SK-N-SH (cell line): ENCODE measurements around the gene RNF150. TPM values are rescaled to one million over a fixed set of nuclear protein-coding genes. Genes with fewer than 3 reads are reported as not detected.
A peak's percentile ranks its signal among the peaks of the same experiment; 100 is the strongest.

Experiments used
- CTCF ChIA-PET: fragments of 300-600, 350-600 bp; formaldehyde crosslinking; extraction: SDS; loops from one replicate; lab custom pipeline; 2021; lab: Yijun Ruan, JAX
- POLR2A ChIA-PET: fragments of 350-600 bp; sonication (Branson Sonifier 250); formaldehyde crosslinking; extraction: SDS; loops from one replicate; lab custom pipeline; 2020; ENCODE audit warnings: antibody characterized with exemption, inconsistent platforms; lab: Yijun Ruan, JAX
- DNase-seq: peaks from one replicate; pipeline ENCODE4 v3.0.0; 2012
- H2AFZ ChIP-seq: fragments of 200-600 bp; sonication (generic); 2 replicates; pipeline ENCODE4 v1.8.1; 2016; ENCODE audit warnings: antibody characterized with exemption, mild to moderate bottlenecking, low read depth
- H3F3A ChIP-seq: fragments of 200-600 bp; sonication (generic); replicated peaks from 2 replicates; pipeline ENCODE3; 2016; ENCODE audit warnings: antibody characterized with exemption, mild to moderate bottlenecking; ENCODE audit not compliant: insufficient read depth
- H3K27ac ChIP-seq, 2 experiments: fragments of 200-500 bp in 1 of 2; fragments of 200-600 bp in 1 of 2; sonication (Bioruptor generic) in 1 of 2; sonication (generic), shearing (Covaris generic) in 1 of 2; 2 replicates each; pipeline versions ENCODE4 v1.5.1 to v1.6.1; 2014 to 2016; ENCODE audit warnings: low read depth in 2 of 2, inconsistent platforms in 1 of 2, low read length in 1 of 2, mild to moderate bottlenecking in 1 of 2, mixed read lengths in 1 of 2
- H3K27me3 ChIP-seq: fragments of 200-600 bp; sonication (generic), shearing (Covaris generic); 2 replicates; pipeline ENCODE4 v1.6.1; 2016; ENCODE audit warnings: mixed run types; ENCODE audit not compliant: insufficient read depth
- H3K36me3 ChIP-seq, 2 experiments: fragments of 200-500 bp in 1 of 2; fragments of 200-600 bp in 1 of 2; sonication (Bioruptor generic) in 1 of 2; sonication (generic) in 1 of 2; replicated peaks in 1 of 2; 2 replicates each; pipeline versions ENCODE3 to v1.5.1; 2014 to 2016; ENCODE audit warnings: low read length in 1 of 2, mild to moderate bottlenecking in 1 of 2; ENCODE audit not compliant: insufficient read depth in 2 of 2, control insufficient read depth in 1 of 2
- H3K4me1 ChIP-seq, 2 experiments: fragments of 200-500 bp in 1 of 2; fragments of 200-600 bp in 1 of 2; sonication (Bioruptor generic) in 1 of 2; sonication (generic), shearing (Covaris generic) in 1 of 2; 2 replicates each; pipeline versions ENCODE4 v1.5.1 to v1.6.1; 2014 to 2016; ENCODE audit warnings: low read depth in 1 of 2, low read length in 1 of 2, mixed run types in 1 of 2; ENCODE audit not compliant: insufficient read depth in 2 of 2, control insufficient read depth in 1 of 2
- H3K4me2 ChIP-seq: fragments of 200-600 bp; sonication (generic), shearing (Covaris generic); 2 replicates; pipeline ENCODE4 v1.6.1; 2017; ENCODE audit warnings: mixed run types
- H3K4me3 ChIP-seq, 2 experiments: fragments of 200-500 bp in 1 of 2; fragments of 200-600 bp in 1 of 2; sonication (Bioruptor generic) in 1 of 2; sonication (generic), shearing (Covaris generic) in 1 of 2; 2 replicates each; pipeline versions ENCODE4 v1.5.1 to v1.8.1; 2014 to 2016; ENCODE audit warnings: low read depth in 2 of 2, inconsistent platforms in 1 of 2, low read length in 1 of 2, mild to moderate bottlenecking in 1 of 2, mixed read lengths in 1 of 2, moderate library complexity in 1 of 2
- H3K79me2 ChIP-seq: fragments of 200-600 bp; sonication (generic); 2 replicates; pipeline ENCODE4 v1.8.1; 2017; ENCODE audit warnings: mild to moderate bottlenecking; ENCODE audit not compliant: insufficient read depth
- H3K9ac ChIP-seq: fragments of 200-600 bp; sonication (generic); 2 replicates; pipeline ENCODE4 v1.6.1; 2017; ENCODE audit warnings: mixed run types
- H3K9me2 ChIP-seq: fragments of 200-600 bp; sonication (generic); 2 replicates; pipeline ENCODE4 v1.6.1; 2017; ENCODE audit warnings: mixed run types
- H3K9me3 ChIP-seq: fragments of 200-600 bp; sonication (generic); 2 replicates; pipeline ENCODE4 v1.6.1; 2017; ENCODE audit warnings: mixed run types, mild to moderate bottlenecking, moderate library complexity
- H4K20me1 ChIP-seq: fragments of 200-600 bp; sonication (generic); 2 replicates; pipeline ENCODE4 v1.6.1; 2017; ENCODE audit warnings: mild to moderate bottlenecking, mixed run types; ENCODE audit not compliant: insufficient read depth
- CHD2 ChIP-seq: fragments of 150-350 bp; IDR thresholded peaks from 2 replicates; pipeline ENCODE4 v1.6.1; 2018; ENCODE audit warnings: low read length; ENCODE audit not compliant: partially characterized antibody
- EZH2phosphoT487 ChIP-seq: fragments of 200-600 bp; sonication (generic); IDR thresholded peaks from 2 replicates; pipeline ENCODE4 v1.6.1; 2017; ENCODE audit warnings: low read depth, mixed run types, mild to moderate bottlenecking, antibody characterized with exemption, moderate library complexity, borderline replicate concordance
- FOSL2 ChIP-seq: IDR thresholded peaks from 2 replicates; pipeline ENCODE4 v1.4.0; 2012; ENCODE audit warnings: low read depth, mild to moderate bottlenecking, moderate library complexity, borderline replicate concordance
- FOXJ3 ChIP-seq: sonication (generic); formaldehyde crosslinking; IDR thresholded peaks from 2 replicates; pipeline ENCODE4 v1.5.1; 2020; ENCODE audit warnings: mild to moderate bottlenecking, missing genetic modification reagents
- FOXM1 ChIP-seq: IDR thresholded peaks from 2 replicates; pipeline ENCODE4 v1.4.0; 2012; ENCODE audit warnings: low read depth, mild to moderate bottlenecking
- GABPA ChIP-seq: IDR thresholded peaks from 2 replicates; pipeline ENCODE4 v1.4.0; 2012; ENCODE audit warnings: low read depth, mild to moderate bottlenecking
- GATA2 ChIP-seq: sonication (generic); formaldehyde crosslinking; IDR thresholded peaks from 2 replicates; pipeline ENCODE4 v1.5.0; 2020; ENCODE audit warnings: mild to moderate bottlenecking, missing genetic modification reagents
- JUND ChIP-seq: IDR thresholded peaks from 2 replicates; pipeline ENCODE4 v1.4.0; 2012
- MXI1 ChIP-seq: IDR thresholded peaks from 2 replicates; pipeline ENCODE4 v1.6.1; 2012; ENCODE audit warnings: mild to moderate bottlenecking, low read depth, low read length, improper control_type of control experiment
- POLR2AphosphoS5 ChIP-seq: IDR thresholded peaks from 2 replicates; pipeline ENCODE4 v1.6.1; 2012; ENCODE audit warnings: low read depth, low read length
- RCOR1 ChIP-seq: fragments of 150-350 bp; IDR thresholded peaks from 2 replicates; pipeline ENCODE4 v1.6.1; 2017; ENCODE audit warnings: antibody characterized with exemption, low read length
- REST ChIP-seq: IDR thresholded peaks from 2 replicates; pipeline ENCODE4 v1.6.1; 2012; ENCODE audit warnings: mild to moderate bottlenecking, low read depth, low read length, moderate library complexity
- RFX5 ChIP-seq: IDR thresholded peaks from 2 replicates; pipeline ENCODE4 v1.6.1; 2012; ENCODE audit warnings: mild to moderate bottlenecking, improper control_type of control experiment, low read length
- SIN3A ChIP-seq: IDR thresholded peaks from 2 replicates; pipeline ENCODE4 v1.6.1; 2012; ENCODE audit warnings: low read depth, mild to moderate bottlenecking, low read length, moderate library complexity, borderline replicate concordance
- SMC3 ChIP-seq: IDR thresholded peaks from 2 replicates; pipeline ENCODE4 v1.6.1; 2012; ENCODE audit warnings: low read depth, low read length, improper control_type of control experiment
- TAF1 ChIP-seq: IDR thresholded peaks from 2 replicates; pipeline ENCODE4 v1.6.1; 2012; ENCODE audit warnings: low read depth, mild to moderate bottlenecking, low read length, moderate library complexity, borderline replicate concordance
- TEAD4 ChIP-seq: IDR thresholded peaks from 2 replicates; pipeline ENCODE4 v1.4.0; 2012; ENCODE audit warnings: mild to moderate bottlenecking, borderline replicate concordance; ENCODE audit not compliant: insufficient read depth
- USF1 ChIP-seq: IDR thresholded peaks from 2 replicates; pipeline ENCODE4 v1.4.0; 2012; ENCODE audit warnings: low read depth, borderline replicate concordance
- USF2 ChIP-seq: fragments of 150-350 bp; IDR thresholded peaks from 2 replicates; pipeline ENCODE4 v1.6.1; 2017; ENCODE audit warnings: antibody characterized with exemption, low read length, low read depth, borderline replicate concordance
- ZBTB33 ChIP-seq: IDR thresholded peaks from 2 replicates; pipeline ENCODE4 v1.4.0; 2012; ENCODE audit warnings: low read depth, borderline replicate concordance
- WGBS: methylation state at CpG from one replicate; pipeline ENCODE4 v1.1.6; 2017; ENCODE audit warnings: low lambda C conversion rate; 5-methylcytosine and 5-hydroxymethylcytosine counted together
- polyA plus RNA-seq, 3 experiments: library from polyadenylated mRNA; depleted of rRNA; stranded (reverse); fragments of >200 nt; gene quantifications; 2 replicates each; pipeline ENCODE4 v1.2.3, GENCODE V29; 2012
- TF ChIP-seq, protein P1 (sequence below): IDR thresholded peaks from 2 replicates; pipeline ENCODE4 v1.4.0; 2012; ENCODE audit warnings: low read depth
- TF ChIP-seq, protein P2 (sequence below): IDR thresholded peaks from 2 replicates; pipeline ENCODE4; 2012

Gene RNF150
- polyA plus RNA-seq, 1 of the 3 experiments (the other 2 are of a cell fraction), result 5.8 TPM

- TF ChIP-seq REST (no peak), POLR2AphosphoS5 (no peak), TEAD4 (no peak), SIN3A (no peak), MXI1 (no peak), FOXJ3 (CRISPR knock-in tag) (no peak), GABPA (no peak), JUND (no peak), SMC3 (no peak), TAF1 (no peak)
- TF ChIP-seq, protein P1, sequence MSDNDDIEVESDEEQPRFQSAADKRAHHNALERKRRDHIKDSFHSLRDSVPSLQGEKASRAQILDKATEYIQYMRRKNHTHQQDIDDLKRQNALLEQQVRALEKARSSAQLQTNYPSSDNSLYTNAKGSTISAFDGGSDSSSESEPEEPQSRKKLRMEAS, result no peak
Observed at GRCh38 chr4:141107927-141108326, 25.3 kb downstream of the RNF150 start (continued).

DNA sequence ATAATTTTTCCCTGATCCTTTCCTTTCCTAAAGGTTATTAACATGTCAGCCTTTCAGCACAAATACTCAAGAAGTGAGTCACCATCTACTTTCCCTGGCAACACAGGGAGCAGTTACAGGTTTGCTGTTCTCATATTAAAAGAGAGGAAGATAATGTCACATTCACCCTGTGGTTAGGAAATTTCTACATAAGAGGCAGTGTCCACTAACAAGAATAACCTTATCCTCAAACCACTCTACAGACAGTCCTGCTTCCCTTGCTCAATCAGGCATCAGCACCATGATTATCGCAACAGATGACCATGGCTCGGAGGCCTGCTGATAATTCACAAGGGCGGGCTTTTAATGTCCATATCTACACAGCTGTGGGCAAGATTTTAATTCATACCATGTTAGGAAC lies 30.9 kb downstream of the RNF150 start:
- peak overlapping the region; percentile 62 for H3K4me2 ChIP-seq
- CTCF ChIA-PET, result interaction anchor here (1.6 to 3.6 kb wide), 2 partner anchors 22 to 32 kb away, joined by 5 to 23 read pairs; partner anchors contain the start of gene RNF150
- no peaks in the 10 kb centered on the region for H3K27me3 ChIP-seq
- peak overlapping the region; percentile 23; the same call in 1 of the 2 replicates for H3K9ac ChIP-seq
- H3K79me2 ChIP-seq, result peaks cover 85% of the 10 kb centered on the region
- peak; percentile 58 for DNase-seq
- no peak overlapping the region for H2AFZ ChIP-seq
- peak overlapping the region; percentile 78 to 87 for H3K27ac ChIP-seq
- 50% methylated on average over 3 of the region's 3 CpGs for WGBS
- peaks cover 0 to 16% of the 10 kb centered on the region in 2 experiments; a peak in 2 of 4 replicates for H3K4me1 ChIP-seq
- no peaks in the 10 kb centered on the region for H4K20me1 ChIP-seq
- H3K4me3 ChIP-seq, result peak overlapping the region in 1 of 2 experiments; percentile 26; a peak in 3 of 4 replicates
- H3K36me3 ChIP-seq, result peaks cover 2 to 9% of the 10 kb centered on the region in 2 experiments
- peaks cover 18% of the 10 kb centered on the region for H3F3A ChIP-seq
- POLR2A ChIA-PET, result no interaction called here
- H3K9me3 ChIP-seq, result no peaks in the 10 kb centered on the region
- no peaks in the 10 kb centered on the region for H3K9me2 ChIP-seq
- TF ChIP-seq, protein P2, sequence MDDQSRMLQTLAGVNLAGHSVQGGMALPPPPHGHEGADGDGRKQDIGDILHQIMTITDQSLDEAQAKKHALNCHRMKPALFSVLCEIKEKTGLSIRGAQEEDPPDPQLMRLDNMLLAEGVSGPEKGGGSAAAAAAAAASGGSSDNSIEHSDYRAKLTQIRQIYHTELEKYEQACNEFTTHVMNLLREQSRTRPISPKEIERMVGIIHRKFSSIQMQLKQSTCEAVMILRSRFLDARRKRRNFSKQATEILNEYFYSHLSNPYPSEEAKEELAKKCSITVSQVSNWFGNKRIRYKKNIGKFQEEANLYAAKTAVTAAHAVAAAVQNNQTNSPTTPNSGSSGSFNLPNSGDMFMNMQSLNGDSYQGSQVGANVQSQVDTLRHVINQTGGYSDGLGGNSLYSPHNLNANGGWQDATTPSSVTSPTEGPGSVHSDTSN, result peak; percentile 45
- TF ChIP-seq FOXM1 (no peak), GATA2 (CRISPR knock-in tag) (peak; percentile 97), ZBTB33 (no peak), CHD2 (peak; percentile 89), SMC3 (no peak; the same call in 1 of the 2 replicates), POLR2AphosphoS5 (peak; percentile 20; the same call in 1 of the 2 replicates), FOSL2 (peak; percentile 74; the same call in 1 of the 2 replicates), SIN3A (no peak), RFX5 (peak; percentile 87), GABPA (no peak), RCOR1 (peak; percentile 98), TEAD4 (no peak), USF1 (0 out of 2 replicates have a peak, but pooled peaks have one; percentile 17), EZH2phosphoT487 (no peak), USF2 (no peak)
